CD4-positive, alpha-beta T cell treated with Interleukin-1 beta for 1 hour (primary cell): ENCODE results near the gene CSNK1G1.
"Not testable (repeated sequence)": the region's sequence is repeated elsewhere in the genome, so short reads cannot be mapped to it uniquely, and the experiment has no call there.

Experiments used
- DNase-seq, 2 donors: peaks; one replicate each; pipeline ENCODE4 v3.0.0-alpha.2; 2020 to 2022

Gene CSNK1G1

DNA sequence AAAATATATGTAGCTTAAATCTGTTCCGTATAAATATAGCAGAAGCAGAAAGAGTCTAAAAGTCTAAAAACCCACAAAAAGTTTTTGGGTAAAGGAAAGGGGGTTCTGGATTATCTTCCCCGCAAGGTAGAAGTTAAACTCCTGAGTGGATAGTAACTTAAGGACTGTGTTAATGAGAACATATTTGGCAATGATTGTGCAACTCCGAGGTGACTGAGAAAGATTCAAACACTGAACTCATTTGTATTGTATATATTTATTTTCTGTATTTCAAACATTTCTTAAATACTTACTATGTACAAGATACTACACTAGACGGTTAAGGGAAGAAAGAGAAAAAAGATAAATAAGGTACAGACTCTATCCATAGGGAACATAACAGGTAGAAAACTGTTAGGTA lies 120.4 kb downstream of the CSNK1G1 start:
- DNase-seq = no peak

DNA sequence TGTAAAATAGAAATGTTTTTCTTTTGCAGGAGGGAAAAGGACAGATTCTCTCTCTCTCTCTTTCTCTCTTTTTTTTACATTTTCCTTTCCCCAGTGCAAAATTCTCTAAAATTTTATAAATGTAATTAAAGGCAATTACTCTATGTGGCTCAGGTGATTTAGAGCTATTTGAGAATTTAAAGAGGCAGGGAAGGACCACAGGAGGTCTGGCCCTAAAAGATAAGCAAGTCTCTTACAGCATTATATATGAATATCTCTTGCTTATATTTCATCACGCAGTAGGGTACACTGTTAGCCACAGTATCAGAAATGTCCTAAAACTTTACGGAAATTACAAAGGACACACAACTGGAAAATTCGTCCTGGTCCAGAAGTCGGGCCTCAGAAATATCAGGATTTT lies 122.7 kb downstream of the CSNK1G1 start:
- no peak for DNase-seq

DNA sequence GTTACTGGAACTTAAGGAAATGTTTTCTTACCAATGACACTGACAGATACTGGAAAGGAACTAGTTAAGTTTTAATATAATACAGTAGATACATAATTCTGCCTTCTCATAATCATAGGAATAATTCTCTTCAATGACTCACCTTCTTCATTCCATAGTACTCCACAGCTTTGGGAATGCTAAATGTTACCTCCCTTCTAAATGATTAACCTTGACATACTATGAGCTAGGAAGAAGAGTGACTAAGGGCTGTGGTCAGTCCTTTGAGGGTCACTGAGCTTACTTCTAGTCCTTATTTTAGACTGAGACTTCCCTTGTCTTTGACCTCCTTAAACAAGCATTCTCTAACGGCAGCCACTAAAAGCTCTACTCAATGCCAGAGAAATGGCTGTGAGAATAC lies 123.6 kb downstream of the CSNK1G1 start:
- no peak for DNase-seq

DNA sequence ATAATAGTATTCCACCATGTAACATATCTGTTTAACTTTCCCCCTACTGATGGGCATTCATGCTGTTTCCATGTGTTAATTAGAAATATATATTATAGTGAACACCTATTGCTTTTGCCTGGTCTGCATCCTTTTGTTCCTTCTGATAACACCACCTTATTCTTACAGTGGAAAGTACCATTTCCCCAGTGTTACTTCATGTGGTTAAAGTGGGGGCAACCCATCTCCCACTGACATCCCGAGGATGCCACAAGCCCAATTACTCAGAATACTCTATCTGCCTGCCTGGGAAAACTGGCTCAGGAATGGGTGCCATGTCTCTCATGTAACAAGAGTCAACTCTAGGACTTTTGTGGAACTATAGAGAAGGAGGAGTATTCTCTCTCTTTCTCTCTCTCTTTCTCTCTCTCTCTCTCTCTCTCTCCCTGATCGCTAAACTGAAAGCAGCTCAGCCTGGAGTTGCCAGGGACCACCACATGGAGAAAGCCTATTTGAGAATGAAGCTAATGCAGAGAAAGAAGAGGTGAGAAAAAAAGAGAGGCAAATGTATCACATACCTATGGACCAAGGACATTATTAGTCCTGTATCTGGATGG lies 126.7 kb downstream of the CSNK1G1 start:
- no peak for DNase-seq

DNA sequence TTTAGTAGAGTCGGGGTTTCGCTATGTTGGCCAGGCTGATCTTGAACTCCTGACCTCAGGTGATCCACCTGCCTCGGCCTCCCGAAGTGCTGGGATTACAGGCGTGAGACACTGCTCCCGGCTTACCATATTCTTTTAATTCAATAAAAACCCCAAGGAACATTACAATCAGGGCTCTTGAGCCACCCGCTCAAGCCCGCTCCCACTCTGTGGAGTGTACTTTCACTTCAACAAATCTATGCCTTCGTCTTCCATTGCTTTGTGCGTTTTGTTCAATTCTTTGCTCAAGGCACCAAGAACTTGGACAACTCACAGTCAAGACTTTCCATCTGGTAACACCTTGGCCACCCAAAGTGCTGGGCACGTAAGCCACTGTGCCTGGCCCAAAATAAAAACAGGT lies 130.2 kb downstream of the CSNK1G1 start:
- DNase-seq = no peak

DNA sequence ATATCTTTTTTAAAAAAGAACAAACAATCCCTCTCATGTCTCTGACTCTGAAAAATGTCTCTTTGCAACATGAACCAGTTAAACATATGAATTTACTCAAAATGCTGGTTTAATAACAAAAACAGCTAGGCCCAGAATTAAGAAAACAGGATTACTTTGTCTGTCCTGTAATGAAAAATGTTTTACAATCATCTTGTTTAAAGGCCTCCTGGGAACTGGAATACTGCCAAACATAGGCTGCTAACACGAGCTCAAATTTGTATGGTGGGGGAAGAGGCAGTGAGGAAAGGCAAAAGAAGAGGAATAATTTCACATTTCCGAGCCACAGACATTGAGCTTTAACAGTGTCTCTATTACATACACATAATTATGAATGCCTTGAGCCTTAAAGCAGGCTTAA lies 131.5 kb downstream of the CSNK1G1 start:
- DNase-seq = no peak

DNA sequence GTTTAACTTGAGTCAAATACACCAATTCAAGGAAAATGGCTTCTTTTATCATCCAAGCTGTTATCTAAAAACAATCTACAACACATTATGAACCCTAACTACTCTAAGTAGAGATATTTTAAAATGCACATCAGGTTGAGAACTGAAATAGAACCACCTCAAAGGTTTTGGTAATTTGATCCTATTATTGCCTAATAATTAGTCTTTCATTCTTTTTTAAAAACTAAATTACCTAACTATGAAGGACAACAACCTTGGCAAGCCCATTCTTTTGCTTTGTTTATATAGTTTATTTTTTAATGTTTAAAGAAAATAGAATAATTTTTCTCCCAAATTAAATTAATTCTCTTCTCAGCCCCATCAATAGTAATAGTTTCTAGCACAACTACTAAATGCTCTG lies 132.1 kb downstream of the CSNK1G1 start:
- DNase-seq = no peak

DNA sequence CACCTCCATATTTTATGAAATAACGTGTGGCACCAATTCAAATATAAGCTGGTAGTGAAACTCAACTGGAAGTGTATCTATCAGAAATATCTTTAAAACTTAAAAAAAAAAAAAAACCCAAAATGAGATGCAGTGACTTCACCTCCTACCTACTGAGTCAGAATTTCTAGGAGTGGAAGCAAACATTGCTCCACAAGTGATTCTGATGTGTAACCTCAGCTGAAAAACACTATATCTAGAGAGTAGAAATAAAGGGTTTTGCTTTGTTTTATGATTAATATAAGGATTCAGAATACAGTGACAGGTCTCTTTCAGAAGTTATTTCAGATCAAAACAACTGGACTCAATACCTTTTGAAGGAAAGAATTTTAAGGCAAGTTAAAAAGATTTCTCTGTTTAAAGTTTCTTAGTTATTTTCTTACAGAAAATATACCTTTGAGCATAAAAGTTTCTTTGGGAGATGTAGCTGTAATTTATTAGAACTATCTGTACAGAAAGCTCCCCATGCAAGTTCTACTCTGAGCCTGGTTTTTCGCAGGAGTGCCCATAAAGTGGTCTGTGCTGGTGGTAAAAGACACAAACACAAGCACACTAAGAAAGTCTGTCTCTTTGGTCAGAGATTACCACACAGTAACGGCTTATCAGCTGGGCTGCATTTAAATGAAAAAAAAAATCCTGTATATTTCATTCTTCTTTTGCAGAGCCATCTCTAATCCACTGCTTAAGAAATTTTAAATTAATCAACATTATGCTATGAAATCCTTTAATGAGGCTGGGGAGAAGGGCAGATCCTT lies 133.2 kb downstream of the CSNK1G1 start:
- no peak for DNase-seq

DNA sequence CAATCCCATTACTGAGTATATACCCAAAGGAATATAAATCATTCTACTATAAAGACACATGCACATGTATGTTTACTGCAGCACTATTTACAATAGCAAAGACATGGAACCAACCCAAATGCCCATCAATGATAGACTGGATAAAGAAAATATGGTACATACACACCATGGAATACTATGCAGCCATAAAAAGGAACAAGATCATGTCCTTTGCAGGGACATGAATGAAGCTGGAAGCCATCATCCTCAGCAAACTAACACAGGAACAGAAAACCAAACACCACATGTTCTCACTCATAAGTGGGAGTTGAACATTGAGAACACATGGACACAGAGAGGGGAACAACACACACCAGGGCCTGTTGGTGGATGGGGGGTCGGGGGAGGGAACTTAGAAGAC lies 134.1 kb downstream of the CSNK1G1 start:
- not testable (repeated sequence) for DNase-seq

DNA sequence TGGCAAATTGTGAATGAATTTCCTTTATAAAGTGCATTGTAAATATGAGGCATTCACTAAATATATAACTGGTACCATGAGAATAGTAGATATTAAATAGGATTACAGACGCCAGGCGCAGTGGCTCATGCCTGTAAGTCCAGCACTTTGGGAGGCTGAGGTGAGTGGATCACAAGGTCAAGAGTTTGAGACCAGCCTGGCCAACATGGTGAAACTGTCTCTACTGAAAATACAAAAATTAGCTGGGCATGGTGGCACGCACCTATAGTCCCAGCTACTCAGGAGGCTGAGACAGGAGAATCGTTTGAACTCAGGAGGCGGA lies 138.6 kb downstream of the CSNK1G1 start:
- DNase-seq = not testable (repeated sequence)

DNA sequence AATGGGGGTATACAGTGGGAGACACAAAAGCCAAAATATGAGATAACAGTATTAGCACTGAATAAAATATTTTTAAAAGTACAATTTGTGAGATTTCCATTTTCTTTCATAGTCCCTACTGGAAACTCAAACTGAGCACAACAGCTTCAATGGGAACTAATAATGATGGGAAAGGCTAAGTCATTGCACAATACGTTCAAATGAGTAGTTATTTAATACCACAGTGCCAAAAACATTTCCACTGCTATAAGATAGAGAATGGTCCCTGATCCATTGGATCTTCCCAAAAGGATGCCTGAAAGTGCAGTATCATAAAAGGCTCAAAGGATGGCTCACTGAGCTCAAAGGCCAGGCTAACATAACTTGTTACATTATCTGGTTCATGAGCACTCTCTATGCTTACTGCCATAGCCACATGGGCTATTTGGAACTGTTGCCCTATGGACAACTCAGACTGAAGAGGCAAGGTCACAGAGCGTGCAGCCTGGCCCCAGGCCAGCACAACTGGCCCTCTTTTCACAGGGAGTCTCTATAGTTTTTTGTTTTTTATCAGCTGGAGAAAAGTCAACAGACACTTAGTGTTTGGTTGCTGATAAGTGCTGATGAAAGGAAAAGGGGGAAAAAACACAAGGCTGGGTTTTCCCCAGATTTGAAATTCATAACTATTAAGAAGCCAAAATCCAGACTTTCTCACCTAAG lies 139.1 kb downstream of the CSNK1G1 start:
- DNase-seq = no peak

DNA sequence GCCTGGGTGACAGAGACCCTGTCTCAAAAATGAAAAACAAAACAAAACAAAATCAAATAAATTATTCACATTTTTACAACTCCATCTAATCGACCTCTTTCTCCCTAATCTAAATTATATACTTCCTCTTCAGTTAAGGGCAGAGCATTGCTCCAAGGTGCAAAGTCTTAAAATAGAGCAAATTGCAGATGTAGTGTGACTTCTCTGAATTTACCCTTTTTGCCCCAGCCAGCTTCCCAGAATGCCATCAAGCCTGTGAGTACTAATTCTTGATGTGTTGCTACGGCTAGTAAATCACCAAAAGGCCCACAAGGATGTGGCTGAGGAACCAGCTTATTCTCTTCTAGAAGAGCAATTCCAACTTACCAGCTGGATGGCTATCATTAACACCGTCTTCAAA lies 139.8 kb downstream of the CSNK1G1 start:
- DNase-seq = no peak

DNA sequence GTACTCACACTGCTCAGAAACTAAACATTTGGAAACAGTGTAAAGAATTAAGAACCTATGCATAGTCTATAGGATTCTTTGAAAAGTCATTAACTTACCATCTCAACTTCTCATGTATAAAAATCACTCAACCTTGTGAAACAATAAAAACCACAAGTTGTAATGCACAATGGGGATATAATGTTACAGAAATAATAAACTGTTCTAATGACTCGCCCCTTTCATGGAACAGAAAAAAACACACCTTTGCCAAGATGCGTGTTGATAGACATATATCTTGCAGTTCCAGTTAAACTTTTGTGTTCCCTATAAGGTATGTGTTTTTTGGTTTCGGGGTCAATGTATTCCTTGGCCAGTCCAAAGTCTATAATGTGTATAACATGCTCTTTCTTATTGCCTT lies 142.3 kb downstream of the CSNK1G1 start:
- no peak for DNase-seq

DNA sequence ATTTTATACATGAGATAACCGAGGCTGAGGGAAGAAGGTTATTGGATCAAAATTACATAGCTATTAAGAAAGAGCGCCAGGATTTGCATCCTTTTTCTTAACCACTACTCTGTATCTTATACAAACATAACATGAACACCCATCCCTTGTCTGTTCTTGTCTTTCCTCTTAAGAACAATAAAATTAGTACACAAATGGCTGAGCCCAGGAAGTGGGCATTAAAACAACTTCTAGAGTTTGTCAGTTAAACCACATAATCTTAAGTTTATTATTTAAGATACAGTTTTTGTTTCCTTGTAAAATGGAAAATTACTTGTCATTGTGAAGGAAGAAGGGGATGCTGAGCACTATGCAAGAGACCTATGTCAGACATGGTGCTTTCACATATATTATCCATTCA lies 144.3 kb downstream of the CSNK1G1 start:
- DNase-seq = no peak

DNA sequence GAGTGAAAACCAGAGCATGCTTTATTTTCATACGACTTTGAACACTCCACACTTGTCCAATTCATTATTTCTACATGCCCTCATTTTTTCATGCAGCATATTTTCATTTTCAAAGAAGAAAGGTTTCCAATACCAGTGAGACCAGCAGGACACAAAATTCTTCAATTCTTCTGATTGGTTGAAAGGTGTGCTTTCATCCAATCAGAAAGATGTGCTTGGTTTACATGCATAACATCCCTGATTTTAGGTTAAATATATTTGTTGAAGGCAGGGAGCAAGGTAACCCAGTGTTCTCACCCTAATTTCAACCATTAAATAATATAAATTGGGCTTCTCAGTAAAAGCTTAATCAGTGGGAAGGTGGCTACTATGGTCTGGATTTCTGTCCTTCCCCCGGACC lies 145.6 kb downstream of the CSNK1G1 start:
- DNase-seq = no peak

DNA sequence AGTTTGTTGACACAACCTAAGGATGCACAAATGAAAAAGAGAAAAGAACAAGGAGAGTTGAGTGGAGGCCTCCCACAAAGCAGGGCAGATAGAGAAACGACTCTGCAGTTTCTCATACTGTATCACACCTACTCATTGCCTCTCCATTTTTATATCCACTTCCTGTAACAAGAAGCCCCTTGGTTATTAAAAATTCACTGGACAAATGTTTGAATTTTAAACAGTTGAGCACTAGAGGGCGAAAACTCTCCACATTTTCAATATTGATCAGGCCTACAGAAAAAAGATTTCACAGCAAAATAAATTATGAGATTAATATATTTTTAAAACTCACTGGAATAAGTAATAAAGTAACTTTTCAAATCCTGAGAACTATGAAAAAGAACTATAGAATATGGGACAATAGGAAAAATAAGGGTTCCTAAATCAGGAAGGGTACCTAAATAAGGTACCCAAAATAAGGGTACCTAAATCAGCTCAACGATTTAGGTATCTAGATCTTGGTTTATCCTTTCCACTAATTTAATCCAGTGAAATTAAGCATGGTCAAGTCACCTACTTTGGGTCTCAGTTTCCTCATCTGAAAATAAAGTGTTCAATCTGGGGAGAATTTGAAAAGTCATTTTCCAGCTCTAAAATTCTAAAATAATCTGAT lies 146.2 kb downstream of the CSNK1G1 start:
- DNase-seq = peak in 1 of 2 donors; percentile 20

DNA sequence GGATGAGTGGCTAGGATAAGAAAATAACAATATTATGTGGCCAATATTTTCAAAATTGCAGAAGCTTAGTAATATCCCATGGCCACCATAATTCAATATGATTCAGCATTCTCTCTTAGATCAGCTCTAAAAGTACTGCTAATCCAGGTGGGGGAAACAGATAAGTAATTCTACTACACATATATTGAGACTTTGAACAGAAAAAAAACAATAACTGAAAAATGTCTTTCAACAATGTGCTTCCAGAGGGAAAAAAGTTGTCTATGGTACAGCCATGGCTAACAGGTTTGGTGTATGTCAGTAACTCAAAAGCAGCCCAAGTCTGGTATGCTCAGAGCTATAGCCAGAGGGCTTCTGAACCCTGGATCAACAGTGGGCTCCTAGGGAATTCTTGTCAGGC lies 150.8 kb downstream of the CSNK1G1 start:
- DNase-seq = no peak

DNA sequence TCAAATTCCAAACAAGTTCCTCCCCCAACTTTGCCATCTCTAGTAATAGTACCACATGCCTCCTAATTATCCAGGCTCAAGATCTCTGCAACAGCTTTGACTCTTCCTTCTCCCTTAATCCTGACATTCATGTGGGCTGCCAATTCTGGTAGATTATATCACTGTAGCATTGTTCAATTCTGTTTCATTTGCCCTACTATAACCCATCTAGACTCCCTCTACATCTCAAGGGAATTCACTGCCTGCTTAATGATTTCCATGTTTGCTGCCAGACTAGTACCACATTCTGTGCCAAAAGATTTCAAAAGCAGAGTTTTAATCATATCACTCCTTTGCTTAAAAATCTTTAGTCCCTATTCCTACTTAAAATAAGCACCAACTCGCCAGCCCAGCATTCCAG lies 158.5 kb downstream of the CSNK1G1 start:
- no peak for DNase-seq

DNA sequence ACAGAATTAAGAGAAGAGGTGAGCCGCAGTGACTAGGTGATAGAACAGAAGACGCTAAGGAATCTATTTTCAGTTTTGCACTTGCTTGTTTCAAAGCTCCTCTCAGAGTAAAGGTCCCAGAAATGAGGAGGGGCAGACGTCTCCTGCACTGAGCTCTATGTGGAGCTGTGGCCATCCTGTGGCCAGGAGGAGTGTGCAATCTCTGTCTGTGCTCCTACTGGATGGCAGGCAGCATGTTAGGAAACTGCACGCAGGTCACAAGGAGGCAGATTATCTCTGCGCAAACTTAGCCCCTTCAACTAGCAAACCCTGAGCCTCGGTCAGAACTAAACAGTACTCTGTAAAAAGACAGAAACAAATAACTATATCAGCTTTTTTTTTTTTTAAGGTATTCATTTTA lies 162.0 kb downstream of the CSNK1G1 start:
- DNase-seq = no peak

DNA sequence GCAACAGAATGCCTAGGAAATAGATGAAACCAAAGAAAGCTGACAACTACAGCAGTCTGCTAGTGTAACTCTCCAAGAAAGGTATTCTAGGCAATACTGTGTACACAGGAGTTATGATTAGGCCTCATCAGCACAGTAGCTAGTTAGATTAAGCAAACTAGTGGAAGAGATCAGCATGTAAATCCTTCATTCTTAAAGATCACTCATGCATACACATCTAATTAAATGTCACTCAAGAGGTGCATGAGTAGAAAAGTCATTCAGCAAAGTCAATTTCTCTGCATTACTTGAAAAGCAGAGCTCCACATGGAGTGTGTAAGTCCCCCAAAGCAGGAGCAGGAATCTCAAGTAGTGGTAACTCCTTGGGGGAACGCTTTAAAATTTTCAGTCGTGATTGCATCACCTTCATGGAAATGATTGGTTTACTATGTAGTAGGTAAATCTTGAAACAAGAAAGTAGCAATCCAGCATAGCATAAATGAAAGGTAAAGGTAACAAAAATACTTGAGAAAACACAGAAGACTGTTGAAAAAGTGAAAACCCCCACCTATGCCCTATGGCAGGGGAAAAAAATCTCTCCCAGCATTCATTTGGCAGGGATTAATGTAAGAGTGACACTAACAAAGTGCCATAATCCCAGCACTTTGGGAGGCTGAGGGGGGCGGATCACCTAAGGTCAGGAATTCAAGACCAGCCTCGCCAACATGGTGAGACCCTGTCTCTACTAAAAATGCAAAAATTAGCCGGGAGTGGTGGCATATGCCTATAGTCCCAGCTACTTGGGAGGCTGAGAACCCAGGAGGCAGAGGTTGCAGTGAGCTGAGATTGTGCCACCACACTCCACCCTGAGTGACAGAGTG lies 163.8 kb downstream of the CSNK1G1 start:
- DNase-seq = no peak

DNA sequence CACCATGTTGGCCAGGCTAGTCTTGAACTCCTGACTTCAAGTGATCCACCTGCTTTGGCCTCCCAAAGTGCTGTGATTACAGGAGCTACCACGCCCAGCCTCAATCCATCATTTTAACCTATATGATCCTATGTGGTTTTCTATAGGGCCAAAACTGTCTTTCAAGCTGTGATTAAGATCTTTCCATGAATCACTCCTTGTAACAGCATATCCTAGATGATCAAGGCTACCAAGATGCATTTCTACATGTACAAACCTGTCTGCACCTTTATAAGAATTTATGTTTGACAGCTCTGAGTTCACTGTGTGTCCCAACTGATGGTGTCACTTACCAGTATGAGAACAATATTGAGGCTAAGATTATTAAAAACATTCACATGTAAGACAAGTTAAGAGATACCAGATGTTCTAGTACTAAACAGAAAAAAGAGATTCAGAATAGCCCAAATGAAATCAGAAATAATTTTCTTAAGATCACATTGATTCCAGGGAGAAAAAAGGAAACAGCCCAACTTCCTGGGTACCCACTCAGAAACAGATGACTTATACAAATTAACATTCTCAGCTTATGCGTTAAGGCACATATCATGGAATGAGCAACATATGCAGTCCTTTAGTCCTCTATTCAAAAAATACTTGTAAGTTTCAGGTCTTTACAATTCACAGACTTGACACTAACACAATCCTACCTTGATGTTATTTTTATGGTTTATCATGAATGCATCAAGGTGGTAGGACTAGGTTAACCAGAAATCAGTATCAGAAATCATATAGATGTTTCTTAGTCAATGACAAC lies 168.4 kb downstream of the CSNK1G1 start:
- DNase-seq = no peak
